GM18505 (cell line): Measurements from ENCODE around the gene CFAP57.
A peak's percentile ranks its signal among the peaks of the same experiment; 100 is the strongest.
"Not testable (repeated sequence)": the region's sequence is repeated elsewhere in the genome, so short reads cannot be mapped to it uniquely, and the experiment has no call there.

Experiments used
- ATAC-seq: cut with Tn5 transposase; IDR thresholded peaks from one replicate; pipeline ENCODE4 v1.9.1; 2021; ENCODE audit not compliant: unreplicated experiment
- POLR2A ChIP-seq: IDR thresholded peaks from 4 replicates; pipeline ENCODE4 v1.6.1; 2011; ENCODE audit warnings: borderline replicate concordance; ENCODE audit not compliant: insufficient read depth, insufficient read length; ENCODE audit errors: extremely low read depth

The CFAP57 gene

DNA sequence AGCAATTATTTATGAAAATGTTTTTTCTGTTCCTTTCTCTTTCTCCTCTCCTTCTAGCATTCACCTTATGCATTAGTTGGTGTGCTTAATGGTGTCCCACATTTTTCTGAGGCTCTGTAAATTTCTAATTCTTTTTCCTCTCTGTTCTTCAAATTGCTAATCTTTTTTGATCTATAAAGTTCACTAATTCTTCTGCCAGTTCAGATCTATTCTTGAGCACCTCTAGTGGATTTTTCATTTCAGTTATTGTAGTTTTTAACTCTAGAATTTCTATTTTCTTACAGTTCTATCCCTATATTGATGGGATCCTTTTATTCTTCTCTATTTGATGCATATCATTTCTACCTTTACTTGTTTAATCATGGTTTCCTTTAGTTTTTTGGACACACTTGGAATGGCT lies 22.4 kb downstream of the CFAP57 start:
- no peak for ATAC-seq
- no peak for TF ChIP-seq POLR2A

GRCh38 chr1:43197343-43198127 lies 25.4 kb downstream of the CFAP57 start:
- no peak for ATAC-seq
- TF ChIP-seq POLR2A: no peak

DNA sequence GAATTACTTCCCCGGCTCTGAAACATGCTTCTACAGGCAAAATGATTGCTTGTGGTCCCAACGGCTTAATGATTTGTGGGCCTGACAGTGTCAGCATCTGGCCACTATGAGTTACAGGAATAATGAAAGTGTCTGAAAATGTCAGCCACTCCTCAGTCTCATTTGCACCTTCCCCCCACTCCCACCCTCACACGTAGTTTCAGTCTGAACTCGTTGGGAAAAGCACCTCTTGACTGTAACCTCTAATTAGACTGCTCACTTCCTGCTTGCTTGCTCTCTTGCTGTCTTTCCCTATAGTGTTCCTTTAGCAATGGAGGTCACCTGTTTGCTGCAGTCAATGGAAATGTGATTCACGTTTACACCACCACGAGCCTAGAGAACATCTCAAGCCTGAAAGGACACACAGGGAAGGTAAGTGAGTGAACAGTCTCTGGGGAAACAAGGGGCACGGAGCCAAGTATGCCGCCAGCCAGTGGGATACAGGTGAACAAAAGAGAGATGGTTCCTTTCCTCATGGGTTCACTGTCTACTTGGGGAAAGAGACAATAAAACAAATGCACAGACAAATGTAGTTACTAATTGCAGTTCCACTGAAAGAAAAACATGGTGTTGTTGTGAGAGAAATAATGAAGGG lies 27.1 kb downstream of the CFAP57 start:
- no peak for TF ChIP-seq POLR2A
- ATAC-seq: no peak

- no peak for TF ChIP-seq POLR2A
- no peak for ATAC-seq
These were observed 31.7 kb downstream of the CFAP57 start for GRCh38 chr1:43203859-43204258.

GRCh38 chr1:43204394-43204793 lies 32.3 kb downstream of the CFAP57 start:
- no peak for TF ChIP-seq POLR2A
- ATAC-seq: no peak

GRCh38 chr1:43205671-43206070 lies 33.5 kb downstream of the CFAP57 start:
- no peak for TF ChIP-seq POLR2A
- no peak for ATAC-seq

DNA sequence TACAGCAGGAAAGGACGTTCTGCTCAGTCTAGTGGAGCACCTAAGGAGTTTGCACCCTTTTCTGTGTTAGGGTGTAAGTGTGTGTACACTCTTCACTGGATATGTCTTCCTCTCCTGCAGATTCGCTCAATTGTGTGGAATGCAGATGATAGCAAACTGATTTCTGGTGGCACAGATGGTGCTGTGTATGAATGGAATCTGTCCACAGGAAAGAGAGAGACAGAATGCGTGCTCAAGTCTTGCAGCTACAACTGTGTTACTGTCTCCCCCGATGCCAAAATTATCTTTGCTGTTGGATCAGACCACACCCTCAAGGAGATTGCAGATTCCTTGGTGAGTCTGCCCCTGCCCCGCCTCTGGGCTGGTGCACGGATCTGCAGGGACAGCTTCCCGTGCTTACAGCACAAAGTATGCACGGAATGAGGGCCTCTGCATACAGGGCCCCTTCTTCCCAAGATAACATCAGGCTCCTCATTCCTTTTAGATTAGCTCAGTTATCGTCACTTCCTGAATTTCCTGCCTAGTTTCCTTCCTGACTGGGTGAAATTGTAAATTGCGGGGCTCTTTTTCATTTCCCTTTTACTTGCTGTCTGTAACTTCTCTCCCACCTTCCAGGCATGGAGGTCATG lies 34.6 kb downstream of the CFAP57 start:
- no peak for TF ChIP-seq POLR2A
- ATAC-seq: no peak

- ATAC-seq: no peak
- TF ChIP-seq POLR2A: no peak
These were observed 35.2 kb downstream of the CFAP57 start for GRCh38 chr1:43207229-43207853.

- not testable (repeated sequence) for ATAC-seq
These were observed 36.1 kb downstream of the CFAP57 start for GRCh38 chr1:43208277-43208676.

DNA sequence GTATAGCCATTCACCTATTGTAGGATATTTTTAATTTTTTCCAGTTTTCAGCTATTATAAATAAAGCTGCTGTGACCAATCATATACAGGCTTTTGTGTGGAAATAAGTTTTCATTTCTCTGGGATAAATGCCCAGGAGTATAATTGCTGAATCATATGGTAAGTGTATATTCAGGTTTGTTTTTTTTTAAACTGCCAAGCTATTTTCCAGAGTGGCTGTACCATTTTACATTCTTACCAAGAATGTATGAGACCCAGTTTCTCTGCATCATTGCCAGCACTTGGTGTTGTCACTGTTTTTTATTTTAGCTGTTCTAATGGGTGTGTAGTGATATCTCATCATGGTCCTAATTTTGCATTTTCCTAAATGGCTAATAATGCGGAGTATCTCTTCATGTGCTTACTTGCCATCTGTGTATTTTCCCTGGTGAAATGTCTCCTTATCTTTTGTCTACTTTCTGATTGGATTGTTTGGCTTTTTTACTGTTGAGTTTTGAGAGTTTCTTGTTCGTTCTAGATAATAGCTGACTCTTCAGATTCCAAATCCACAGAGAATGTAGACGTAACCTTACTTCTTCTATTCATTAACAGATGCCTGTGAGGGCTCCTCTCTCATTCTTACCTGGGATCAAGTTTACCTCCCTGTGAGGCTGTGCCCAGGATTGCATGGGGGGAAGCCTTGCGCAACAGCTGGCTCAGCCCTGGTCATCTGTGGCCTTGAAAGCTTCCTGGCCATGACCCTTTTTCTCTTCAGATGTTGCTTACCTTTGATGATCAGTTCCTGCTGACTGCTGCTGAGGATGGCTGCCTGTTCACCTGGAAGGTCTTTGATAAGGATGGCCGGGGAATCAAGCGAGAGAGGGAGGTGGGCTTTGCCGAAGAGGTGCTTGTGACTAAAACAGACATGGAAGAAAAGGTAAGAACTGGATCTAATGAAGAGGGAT lies 42.6 kb downstream of the CFAP57 start:
- no peak for ATAC-seq
- TF ChIP-seq POLR2A: no peak

DNA sequence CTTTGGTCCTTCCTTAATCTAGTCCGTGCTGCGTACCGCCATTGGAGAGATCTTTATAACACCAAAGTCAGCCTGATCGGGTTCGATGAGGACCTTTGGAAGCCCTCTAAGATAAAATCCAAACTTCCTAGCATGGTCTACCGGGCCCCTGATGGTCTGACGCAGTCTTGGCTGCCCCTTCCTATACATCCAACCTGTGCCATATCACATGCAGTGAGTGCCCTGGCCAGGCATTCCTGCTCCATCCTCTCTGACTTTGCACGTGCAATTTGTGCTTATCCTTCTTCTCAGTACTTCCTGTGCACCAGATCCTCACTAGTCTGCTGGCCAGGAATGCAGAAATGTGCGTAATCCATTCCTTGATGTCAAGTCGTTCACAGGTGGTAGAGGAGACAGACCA lies 45.6 kb downstream of the CFAP57 start:
- TF ChIP-seq POLR2A: no peak
- ATAC-seq: no peak

- ATAC-seq: peak; percentile 60
- no peak for TF ChIP-seq POLR2A
These were observed 49.0 kb downstream of the CFAP57 start for GRCh38 chr1:43220905-43221778.

- no peak for ATAC-seq
- no peak for TF ChIP-seq POLR2A
These were observed 49.7 kb downstream of the CFAP57 start for GRCh38 chr1:43221797-43222196.

- ATAC-seq: no peak
- no peak for TF ChIP-seq POLR2A
These were observed 50.7 kb downstream of the CFAP57 start for GRCh38 chr1:43222879-43223278.
